HEK293 (cell line): ENCODE data around the gene CSNK1E.
A peak's percentile ranks its signal among the peaks of the same experiment; 100 is the strongest.

ENCODE experiments used
- CTCF ChIA-PET: fragments of 350-600 bp; formaldehyde crosslinking; extraction: SDS; loops from one replicate; lab custom pipeline; 2021; ENCODE audit warnings: antibody characterized with exemption; lab: Yijun Ruan, JAX
- POLR2A ChIA-PET: fragments of 300-600 bp; formaldehyde crosslinking; extraction: SDS; loops from one replicate; lab custom pipeline; 2020; ENCODE audit warnings: antibody characterized with exemption, inconsistent platforms; lab: Yijun Ruan, JAX
- H3K27ac ChIP-seq: fragments of 200-500 bp; sonication (Bioruptor generic); 2 replicates; pipeline ENCODE4 v1.5.1; 2014; ENCODE audit warnings: low read depth, low read length, control low read depth, inconsistent platforms; ENCODE audit errors: extremely low read depth
- H3K36me3 ChIP-seq, 2 experiments: fragments of 200-500 bp in 1 of 2; sonication (Bioruptor generic) in 1 of 2; 1 replicate in 1 of 2; 2 replicates in 1 of 2; pipeline ENCODE4 v1.5.1; 2014 to 2017; ENCODE audit warnings: inconsistent platforms in 2 of 2, low read length in 2 of 2; ENCODE audit not compliant: control insufficient read depth in 2 of 2, insufficient read depth in 1 of 2
- H3K4me1 ChIP-seq: fragments of 200-500 bp; sonication (Bioruptor generic); 2 replicates; pipeline ENCODE4 v1.5.1; 2014; ENCODE audit warnings: mild to moderate bottlenecking, low read length, inconsistent platforms; ENCODE audit not compliant: control insufficient read depth, insufficient read depth
- H3K4me3 ChIP-seq: 2 replicates; pipeline ENCODE4 v1.5.1; 2011; ENCODE audit warnings: low read depth, mild to moderate bottlenecking, control low read depth, low read length, moderate library complexity
- H3K9me3 ChIP-seq: fragments of 200-500 bp; sonication (Bioruptor generic); 2 replicates; pipeline ENCODE4 v1.5.1; 2014; ENCODE audit warnings: low read depth, low read length, inconsistent platforms; ENCODE audit not compliant: control insufficient read depth, insufficient read depth
- HOXA7 ChIP-seq: sonication (generic); formaldehyde crosslinking; IDR thresholded peaks from 2 replicates; pipeline ENCODE4 v1.8.1; 2022; ENCODE audit warnings: missing genetic modification reagents, borderline replicate concordance
- HOXC10 ChIP-seq: sonication (generic); formaldehyde crosslinking; IDR thresholded peaks from 2 replicates; pipeline ENCODE4 v1.8.1; 2023; ENCODE audit warnings: mild to moderate bottlenecking, missing genetic modification reagents
- HOXD13 ChIP-seq: sonication (generic); formaldehyde crosslinking; IDR thresholded peaks from 2 replicates; pipeline ENCODE4 v1.8.0; 2022; ENCODE audit warnings: missing genetic modification reagents, borderline replicate concordance
- PRDM6 ChIP-seq: fragments of 450-650 bp; formaldehyde crosslinking; IDR thresholded peaks from 2 replicates; pipeline ENCODE4 v1.5.1; 2017; ENCODE audit warnings: missing biosample characterization, missing genetic modification characterization
- ZBTB10 ChIP-seq: fragments of 450-650 bp; formaldehyde crosslinking; IDR thresholded peaks from 2 replicates; pipeline ENCODE4 v1.5.1; 2016; ENCODE audit warnings: missing biosample characterization, missing genetic modification characterization
- ZBTB6 ChIP-seq: fragments of 450-650 bp; formaldehyde crosslinking; IDR thresholded peaks from 2 replicates; pipeline ENCODE4 v1.5.1; 2017; ENCODE audit warnings: missing biosample characterization, missing genetic modification characterization
- ZFP3 ChIP-seq: fragments of 450-650 bp; formaldehyde crosslinking; IDR thresholded peaks from 2 replicates; pipeline ENCODE4 v1.5.1; 2016; ENCODE audit warnings: low read depth, missing biosample characterization, missing genetic modification characterization
- ZNF169 ChIP-seq: fragments of 450-650 bp; formaldehyde crosslinking; IDR thresholded peaks from 2 replicates; pipeline ENCODE4 v1.5.1; 2016; ENCODE audit warnings: missing biosample characterization, missing genetic modification characterization
- ZNF175 ChIP-seq: fragments of 450-650 bp; formaldehyde crosslinking; IDR thresholded peaks from 2 replicates; pipeline ENCODE4 v1.5.1; 2016; ENCODE audit warnings: missing biosample characterization, missing genetic modification characterization
- ZNF280D ChIP-seq: fragments of 450-650 bp; formaldehyde crosslinking; IDR thresholded peaks from 2 replicates; pipeline ENCODE4 v1.5.1; 2016; ENCODE audit warnings: missing biosample characterization, missing genetic modification characterization
- ZNF366 ChIP-seq: fragments of 450-650 bp; formaldehyde crosslinking; conservative IDR thresholded peaks from 2 replicates; pipeline ENCODE4 v1.5.1; 2016; ENCODE audit warnings: missing biosample characterization, missing genetic modification characterization
- ZNF530 ChIP-seq: fragments of 450-650 bp; formaldehyde crosslinking; IDR thresholded peaks from 2 replicates; pipeline ENCODE4 v1.5.1; 2016; ENCODE audit warnings: low read depth, missing biosample characterization, missing genetic modification characterization
- ZNF623 ChIP-seq: fragments of 450-650 bp; formaldehyde crosslinking; IDR thresholded peaks from 2 replicates; pipeline ENCODE4 v1.5.1; 2016; ENCODE audit warnings: missing biosample characterization, missing genetic modification characterization
- ZNF843 ChIP-seq: fragments of 450-650 bp; formaldehyde crosslinking; IDR thresholded peaks from 2 replicates; pipeline ENCODE4 v1.5.1; 2016; ENCODE audit warnings: missing biosample characterization, missing genetic modification characterization
- TF ChIP-seq, protein P1 (sequence below): fragments of 450-650 bp; formaldehyde crosslinking; IDR thresholded peaks from 2 replicates; pipeline ENCODE4 v1.5.1; 2016; ENCODE audit warnings: missing biosample characterization, missing genetic modification characterization, borderline replicate concordance

Gene CSNK1E

DNA sequence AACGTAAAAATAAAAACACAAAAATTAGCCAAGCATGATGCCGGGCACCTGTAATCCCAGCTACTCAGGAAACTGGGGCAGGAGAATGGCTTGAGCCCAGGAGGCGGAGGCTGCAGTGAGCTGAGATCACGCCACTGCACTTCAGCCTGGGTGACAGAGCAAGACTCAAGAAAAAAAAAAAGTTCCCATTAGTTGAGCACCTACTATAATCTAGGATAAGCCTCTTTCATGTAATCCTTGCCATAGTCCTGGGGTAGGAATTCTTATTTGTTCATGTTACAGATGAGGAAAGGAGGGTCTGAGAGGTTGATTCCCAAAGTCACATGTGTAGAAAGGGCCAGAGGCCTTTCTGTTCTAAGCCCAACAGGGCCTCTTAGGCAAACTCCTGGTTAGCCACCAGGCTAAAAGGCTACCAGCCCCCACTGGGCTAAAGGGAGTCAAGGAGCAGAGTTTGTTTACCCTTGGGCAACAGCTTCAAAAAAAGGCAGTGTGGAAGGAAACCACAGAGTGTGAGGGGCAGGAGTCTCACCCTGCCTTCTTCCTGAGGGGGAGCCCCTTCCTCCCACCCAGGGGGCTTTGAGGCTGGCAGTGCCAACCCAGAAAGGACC is 21.6 kb upstream of the CSNK1E start (continued):
- no peak for TF ChIP-seq ZBTB6 (tag by site-specific recombination)
- no peak for TF ChIP-seq ZBTB10 (tag by site-specific recombination)
- TF ChIP-seq HOXC10 (CRISPR knock-in tag) = no peak
- TF ChIP-seq ZNF623 (tag by site-specific recombination) = peak; percentile 74
- TF ChIP-seq ZNF366 (tag by site-specific recombination) = no peak
- no peak for TF ChIP-seq PRDM6 (tag by site-specific recombination)
- no peak for TF ChIP-seq ZNF530 (tag by site-specific recombination)
- TF ChIP-seq ZNF175 = no peak
- TF ChIP-seq, protein P1, sequence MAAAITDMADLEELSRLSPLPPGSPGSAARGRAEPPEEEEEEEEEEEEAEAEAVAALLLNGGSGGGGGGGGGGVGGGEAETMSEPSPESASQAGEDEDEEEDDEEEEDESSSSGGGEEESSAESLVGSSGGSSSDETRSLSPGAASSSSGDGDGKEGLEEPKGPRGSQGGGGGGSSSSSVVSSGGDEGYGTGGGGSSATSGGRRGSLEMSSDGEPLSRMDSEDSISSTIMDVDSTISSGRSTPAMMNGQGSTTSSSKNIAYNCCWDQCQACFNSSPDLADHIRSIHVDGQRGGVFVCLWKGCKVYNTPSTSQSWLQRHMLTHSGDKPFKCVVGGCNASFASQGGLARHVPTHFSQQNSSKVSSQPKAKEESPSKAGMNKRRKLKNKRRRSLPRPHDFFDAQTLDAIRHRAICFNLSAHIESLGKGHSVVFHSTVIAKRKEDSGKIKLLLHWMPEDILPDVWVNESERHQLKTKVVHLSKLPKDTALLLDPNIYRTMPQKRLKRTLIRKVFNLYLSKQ (tag by site-specific recombination) = no peak
- no peak for TF ChIP-seq ZFP3 (tag by site-specific recombination)
- no peak for TF ChIP-seq HOXD13 (CRISPR knock-in tag)
- no peak for TF ChIP-seq HOXA7 (CRISPR knock-in tag)

GRCh38 chr22:38336699-38337098 is 19.5 kb upstream of the CSNK1E start:
- Histone ChIP-seq H3K4me3 (no peak overlapping the region), H3K4me1 (0 out of 2 replicates have a peak, but pooled peaks cover 3% of the 10 kb centered on the region), H3K36me3 (no peaks in the 10 kb centered on the region; a peak in 1 of 3 replicates), H3K27ac (no peak overlapping the region), H3K9me3 (no peaks in the 10 kb centered on the region)
- ChIA-PET POLR2A (interaction anchor here (1.2 kb wide), 1 partner anchor 18 kb away, joined by 3 read pairs; no protein-coding TSS in a partner anchor), CTCF (no interaction called here)
- TF ChIP-seq ZNF280D (tag by site-specific recombination) (no peak), ZNF169 (tag by site-specific recombination) (no peak), ZNF843 (no peak)
